ENCODE data around the gene FMNL2.
A peak's percentile ranks its signal among the peaks of the same experiment; 100 is the strongest.

The FMNL2 gene

DNA sequence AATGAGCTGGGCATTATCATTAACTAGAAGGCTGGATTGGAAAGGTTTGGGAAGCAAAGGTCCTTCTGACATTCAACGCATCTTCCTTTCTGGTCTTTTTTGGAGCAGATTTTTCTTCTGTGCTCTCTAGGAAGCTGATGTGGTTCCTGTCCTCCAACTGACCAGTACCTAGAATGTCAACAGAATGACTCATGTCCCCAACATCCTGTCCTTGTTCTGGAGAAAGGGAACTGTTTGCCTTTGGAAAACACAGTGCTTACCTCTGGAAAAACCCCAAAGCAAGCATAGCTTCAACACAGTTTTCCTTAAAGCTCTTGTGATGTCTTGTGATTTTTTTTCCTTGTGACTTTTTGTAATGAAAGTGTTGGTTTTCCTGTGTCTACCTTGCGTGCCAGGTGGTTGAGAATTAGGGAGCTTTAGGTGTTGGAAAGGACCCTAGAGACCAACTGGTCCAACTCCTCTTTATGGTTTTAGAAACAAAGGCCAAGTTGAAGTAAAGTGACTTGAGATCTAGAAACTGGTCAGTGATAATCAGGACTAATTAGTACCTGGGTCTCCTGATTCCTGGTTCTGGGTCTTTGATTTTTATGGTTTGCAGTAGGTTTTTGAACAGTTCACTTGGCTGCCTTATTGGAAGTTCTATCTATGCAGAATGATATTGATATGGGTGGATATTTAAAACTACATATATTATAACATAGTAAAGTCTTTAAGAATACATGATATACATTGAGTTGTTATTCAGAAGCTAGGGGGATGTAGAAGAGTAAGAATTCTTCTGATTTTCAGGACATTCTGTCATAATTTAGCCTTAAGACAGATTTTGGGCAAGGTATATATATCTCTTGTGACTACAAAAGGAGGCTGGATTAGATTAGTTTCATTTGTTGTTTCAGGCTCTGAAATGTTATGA, 70.5 kb downstream of the FMNL2 start:
- DNase-seq (ENCODE audit: low read depth), result no peak

- no peak for DNase-seq (ENCODE audit: low read depth)
Observed at GRCh38 chr2:152406119-152406835, 71.3 kb downstream of the FMNL2 start.

GRCh38 chr2:152406836-152407161, 71.8 kb downstream of the FMNL2 start:
- no peak for DNase-seq (ENCODE audit: low read depth)

DNA sequence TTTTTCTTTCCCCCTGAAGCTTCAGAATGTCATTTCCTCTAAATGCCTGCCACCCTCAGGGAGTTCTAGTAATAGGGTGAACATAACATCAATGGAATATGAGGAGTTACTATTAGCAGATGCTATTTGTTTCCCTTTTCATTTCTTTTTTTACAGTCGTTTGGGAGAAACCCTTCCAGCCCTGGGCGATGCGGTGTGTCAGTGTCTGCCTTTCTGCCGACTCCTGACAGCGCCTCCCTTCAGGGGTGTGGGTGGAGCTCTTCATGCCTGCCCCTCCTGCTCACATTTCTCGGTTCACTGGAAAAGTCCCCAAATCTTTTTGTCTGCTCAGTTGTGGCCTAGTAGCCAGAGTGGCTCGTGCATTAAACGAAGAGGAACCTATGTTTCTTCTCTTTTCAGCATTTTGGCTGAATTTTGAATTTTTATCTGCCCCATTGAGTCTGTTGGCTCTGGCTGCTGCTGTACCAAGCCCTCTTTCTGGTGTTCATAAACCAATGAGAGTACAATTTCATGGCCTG, 72.3 kb downstream of the FMNL2 start:
- no peak for DNase-seq (ENCODE audit: low read depth)

- DNase-seq (ENCODE audit: low read depth), result no peak
Observed at GRCh38 chr2:152407806-152408205, 72.8 kb downstream of the FMNL2 start.

- no peak for DNase-seq (ENCODE audit: low read depth)
Observed at GRCh38 chr2:152408254-152408653, 73.3 kb downstream of the FMNL2 start.

DNA sequence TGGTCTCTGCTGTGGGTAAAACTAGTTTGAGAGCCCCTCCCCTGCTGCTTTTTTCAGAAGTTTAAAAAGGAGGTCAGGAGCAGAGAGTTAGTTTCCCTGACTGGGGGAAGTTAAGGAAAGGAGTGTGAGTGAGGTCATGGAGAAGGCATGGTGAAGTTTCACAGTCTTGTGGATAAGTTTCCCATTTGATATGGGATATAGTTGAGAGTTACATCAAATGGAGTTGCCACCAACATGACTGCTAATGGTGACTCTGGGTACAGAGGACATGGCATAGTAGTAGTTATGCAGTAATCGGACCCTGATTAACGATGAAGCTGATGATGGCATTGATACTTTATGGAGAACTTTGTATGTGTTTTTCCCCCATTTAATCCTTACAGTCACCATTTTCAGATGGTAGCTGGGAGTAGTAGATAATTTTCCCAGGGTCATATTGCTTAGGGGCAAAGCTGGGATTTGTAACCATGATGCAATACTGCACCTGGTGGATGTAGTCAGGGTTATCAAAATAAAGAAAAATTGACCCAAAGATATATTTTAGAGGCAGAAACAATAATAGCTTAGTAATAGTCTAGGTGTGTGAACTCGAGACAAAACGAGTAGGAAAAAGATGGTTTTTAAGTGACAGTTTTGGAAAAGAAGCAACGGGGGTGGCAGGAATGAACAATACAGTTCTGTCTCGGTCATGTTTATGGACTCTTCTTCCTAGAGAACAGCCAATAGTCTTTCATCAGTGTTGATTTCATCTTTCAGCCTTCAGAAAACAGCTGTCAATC, 74.6 kb downstream of the FMNL2 start:
- no peak for DNase-seq (ENCODE audit: low read depth)

GRCh38 chr2:152410165-152410597, 75.2 kb downstream of the FMNL2 start:
- DNase-seq (ENCODE audit: low read depth), result no peak

GRCh38 chr2:152411154-152411553, 76.2 kb downstream of the FMNL2 start:
- DNase-seq (ENCODE audit: low read depth), result no peak

DNA sequence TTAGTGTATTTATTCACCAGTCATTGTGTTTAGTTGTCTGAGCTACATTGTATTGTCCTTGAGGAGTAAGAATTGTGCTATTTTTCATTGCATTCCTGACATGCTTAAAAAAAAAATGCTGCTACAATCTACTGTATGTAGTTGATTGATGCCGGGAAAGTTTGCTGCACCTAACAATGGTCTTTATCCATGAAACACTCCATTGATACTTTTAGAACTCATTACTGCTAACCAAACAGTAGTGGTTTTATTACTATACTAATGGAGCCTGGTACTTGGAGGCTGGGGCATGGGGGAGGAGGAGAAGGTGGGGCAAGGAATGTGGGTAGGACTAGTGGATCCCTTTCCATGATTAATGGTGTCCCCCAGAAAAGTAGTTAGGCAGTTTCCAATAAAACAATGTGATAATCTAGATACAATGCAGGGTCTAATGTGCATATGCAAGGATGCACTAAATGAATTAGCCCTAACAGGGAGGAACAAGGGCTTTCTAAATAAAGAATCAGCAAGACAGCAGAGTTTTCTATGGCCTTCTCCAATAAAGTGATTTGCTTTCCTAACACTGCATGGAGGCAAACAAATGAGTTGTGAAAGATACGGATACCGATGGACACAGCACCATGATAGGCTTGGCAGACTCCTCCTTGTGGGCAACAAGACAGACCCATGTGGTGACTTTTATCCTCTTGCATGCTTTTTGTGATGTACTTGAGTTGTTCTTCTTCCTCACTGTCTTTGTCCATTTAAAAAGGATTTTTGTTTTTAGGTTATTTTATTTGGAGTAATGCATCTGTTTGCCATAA, 78.5 kb downstream of the FMNL2 start:
- no peak for DNase-seq (ENCODE audit: low read depth)

- no peak for DNase-seq (ENCODE audit: low read depth)
Observed at GRCh38 chr2:152415231-152415642, 80.3 kb downstream of the FMNL2 start.

DNA sequence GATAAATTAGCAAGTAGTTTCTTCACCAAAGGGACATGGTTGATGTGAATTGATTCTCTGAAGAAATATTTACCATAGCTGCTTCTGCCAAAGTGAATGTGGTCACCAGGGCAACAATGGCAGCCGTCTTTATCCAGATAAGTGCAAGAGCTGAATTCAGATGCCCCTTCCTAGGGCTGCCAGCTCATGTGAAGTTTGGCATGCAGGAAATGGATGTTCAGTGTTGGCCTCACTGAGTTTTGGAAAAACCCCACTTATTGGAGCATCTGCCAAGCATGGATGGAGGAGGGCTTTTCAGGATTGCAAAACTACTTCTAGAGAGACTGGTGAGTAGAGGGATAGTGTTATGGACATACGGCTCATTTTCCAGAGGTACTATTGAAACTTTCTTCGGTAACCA, 80.8 kb downstream of the FMNL2 start:
- DNase-seq (ENCODE audit: low read depth), result no peak

- DNase-seq (ENCODE audit: low read depth), result no peak
Observed at GRCh38 chr2:152418688-152419087, 83.7 kb downstream of the FMNL2 start.

GRCh38 chr2:152419944-152420343, 85.0 kb downstream of the FMNL2 start:
- DNase-seq (ENCODE audit: low read depth), result no peak

- DNase-seq (ENCODE audit: low read depth), result no peak
Observed at GRCh38 chr2:152420363-152420762, 85.4 kb downstream of the FMNL2 start.

GRCh38 chr2:152420936-152421335, 86.0 kb downstream of the FMNL2 start:
- no peak for DNase-seq (ENCODE audit: low read depth)

DNA sequence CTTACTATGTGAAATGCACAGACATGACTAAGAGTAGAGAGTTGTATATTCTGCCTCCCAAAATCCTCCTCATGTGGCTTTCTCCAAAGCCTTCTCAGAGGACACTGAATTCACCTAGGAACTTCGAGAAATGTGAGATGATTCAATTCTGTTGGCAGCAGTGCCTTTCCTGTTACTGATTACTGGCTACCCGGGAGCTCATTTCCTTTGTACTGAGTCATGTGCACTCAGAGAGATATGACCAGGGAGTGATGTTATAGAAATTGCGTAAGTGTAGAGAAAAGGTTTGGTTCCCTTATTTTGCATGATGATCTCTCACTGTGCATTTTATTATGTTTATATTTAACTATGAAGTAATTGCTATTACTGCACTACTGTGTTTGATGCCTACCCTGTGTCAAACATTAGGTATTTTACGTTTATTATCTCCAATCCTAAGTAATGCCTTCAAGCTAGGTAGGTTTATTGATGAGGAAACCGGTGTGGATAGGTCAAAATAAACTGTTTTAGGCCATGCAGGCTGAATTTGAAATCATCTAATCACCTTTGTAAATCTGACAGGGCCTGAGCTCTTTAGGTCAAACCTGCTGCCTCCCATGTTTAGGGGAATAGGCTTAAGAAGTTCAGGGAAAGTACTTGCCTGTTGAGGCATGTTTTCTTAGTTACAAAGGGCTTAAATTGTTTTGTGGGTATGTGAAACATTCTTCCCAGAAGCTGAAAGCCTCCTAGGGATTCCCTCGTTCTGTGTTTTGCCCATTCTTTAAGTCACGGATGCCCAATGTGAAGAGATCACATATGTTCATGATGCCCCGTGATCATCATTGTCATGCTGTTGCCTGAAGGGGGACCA, 86.8 kb downstream of the FMNL2 start:
- DNase-seq (ENCODE audit: low read depth), result peak; percentile 90

GRCh38 chr2:152423684-152424083, 88.7 kb downstream of the FMNL2 start:
- DNase-seq (ENCODE audit: low read depth), result no peak

GRCh38 chr2:152425765-152426727, 91.1 kb downstream of the FMNL2 start:
- no peak for DNase-seq (ENCODE audit: low read depth)
